SK-N-MC (cell line): ENCODE data around the gene THBS3.

Experiments used
- EZH2 ChIP-seq: fragments of 200-600 bp; sonication (generic); IDR thresholded peaks from one replicate; pipeline ENCODE4 v1.6.1; 2017; ENCODE audit warnings: antibody characterized with exemption
- POLR2AphosphoS5 ChIP-seq: IDR thresholded peaks from 2 replicates; pipeline ENCODE4 v1.6.1; 2012; ENCODE audit warnings: mild to moderate bottlenecking, low read depth, low read length, borderline replicate concordance

DNA sequence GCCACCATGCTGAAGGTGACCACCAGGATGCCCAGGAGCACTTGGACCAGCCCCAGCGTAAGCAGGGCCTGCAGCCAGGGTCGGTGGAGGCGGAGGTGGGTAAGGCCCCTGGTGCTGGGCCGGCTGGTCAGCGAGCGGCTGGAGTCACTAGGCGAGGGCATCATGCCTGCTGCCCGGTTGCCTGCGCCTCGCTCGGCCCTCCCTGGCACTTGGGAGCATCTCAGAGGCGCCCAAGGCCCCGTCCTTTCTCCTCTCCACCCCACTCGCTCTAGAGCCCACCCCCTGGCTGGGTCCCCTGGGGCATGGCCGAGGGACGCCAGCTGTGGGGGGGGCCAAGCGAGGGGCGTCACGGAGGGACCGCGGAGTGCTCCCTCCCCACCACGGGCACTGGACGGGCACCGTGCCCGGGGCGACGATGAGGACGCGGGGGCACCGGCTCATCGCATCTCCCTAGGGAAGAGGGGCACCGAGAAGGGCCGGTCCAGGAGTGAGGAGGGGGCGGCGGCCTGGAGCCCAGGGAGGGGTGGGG is 47.1 kb upstream of the THBS3 start:
- TF ChIP-seq POLR2AphosphoS5 (no peak), EZH2 (no peak)
